Liver (tissue), 9 donors: ENCODE results near the gene FAM219A. TPM values are rescaled to one million over a fixed set of nuclear protein-coding genes. Genes with fewer than 3 reads are reported as not detected.

Source experiments
- DNase-seq: peaks from one replicate; pipeline ENCODE4 v3.0.0-alpha.2; 2017; ENCODE audit warnings: low spot score
- H3K27ac ChIP-seq, 2 donors: one replicate each; pipeline ENCODE4 v1.7.0; 2013; ENCODE audit warnings: inconsistent platforms in 2 of 2, low read length in 2 of 2, control low read depth in 1 of 2, low read depth in 1 of 2, mild to moderate bottlenecking in 1 of 2
- H3K27me3 ChIP-seq, 4 donors: one replicate each; pipeline versions ENCODE4 v1.6.1 to v1.7.0; 2013; ENCODE audit warnings: low read length in 3 of 4, inconsistent platforms in 1 of 4, mild to moderate bottlenecking in 1 of 4, moderate library complexity in 1 of 4; ENCODE audit not compliant: control insufficient read depth in 4 of 4, insufficient read depth in 4 of 4
- H3K36me3 ChIP-seq, 4 donors: one replicate each; pipeline versions ENCODE4 v1.6.1 to v1.7.0; 2013; ENCODE audit warnings: low read length in 3 of 4, mild to moderate bottlenecking in 3 of 4, low read depth in 1 of 4, moderate library complexity in 1 of 4; ENCODE audit not compliant: control insufficient read depth in 4 of 4, insufficient read depth in 3 of 4
- H3K4me1 ChIP-seq, 4 donors: one replicate each; pipeline versions ENCODE4 v1.6.1 to v1.7.0; 2013; ENCODE audit warnings: low read length in 3 of 4, mild to moderate bottlenecking in 3 of 4, moderate library complexity in 1 of 4; ENCODE audit not compliant: control insufficient read depth in 4 of 4, insufficient read depth in 4 of 4
- H3K4me3 ChIP-seq, 3 donors: one replicate each; pipeline versions ENCODE4 v1.6.1 to v1.7.0; 2013; ENCODE audit warnings: low read length in 3 of 3, control low read depth in 1 of 3, low read depth in 1 of 3, mild to moderate bottlenecking in 1 of 3
- H3K9ac ChIP-seq, 2 donors: one replicate each; pipeline ENCODE4 v1.7.0; 2013; ENCODE audit warnings: low read length in 2 of 2, mild to moderate bottlenecking in 2 of 2, moderate library complexity in 2 of 2, control low read depth in 1 of 2, low read depth in 1 of 2
- H3K9me3 ChIP-seq, 4 donors: one replicate each; pipeline versions ENCODE4 v1.6.1 to v1.7.0; 2013; ENCODE audit warnings: low read length in 3 of 4; ENCODE audit not compliant: control insufficient read depth in 4 of 4
- ATF3 ChIP-seq: IDR thresholded peaks from 2 replicates; pipeline ENCODE4 v1.6.1; 2016; ENCODE audit warnings: antibody characterized with exemption
- CTCF ChIP-seq: fragments of 150-350 bp; IDR thresholded peaks from 2 replicates; pipeline ENCODE4 v1.5.1; 2017; ENCODE audit warnings: improper control_type of control experiment, low read depth, low read length; ENCODE audit not compliant: missing input control
- EGR1 ChIP-seq, 2 donors: IDR thresholded peaks; 2 replicates each; pipeline ENCODE4 v1.6.1; 2016 to 2018; ENCODE audit warnings: antibody characterized with exemption in 2 of 2, low read depth in 2 of 2
- FOXA1 ChIP-seq: IDR thresholded peaks from 2 replicates; pipeline ENCODE4 v1.6.1; 2016; ENCODE audit warnings: antibody characterized with exemption
- FOXA2 ChIP-seq: IDR thresholded peaks from 2 replicates; pipeline ENCODE4 v1.6.1; 2016; ENCODE audit warnings: antibody characterized with exemption
- GABPA ChIP-seq, 2 donors: IDR thresholded peaks in 1 of 2; conservative IDR thresholded peaks in 1 of 2; 2 replicates each; pipeline ENCODE4 v1.6.1; 2016; ENCODE audit warnings: antibody characterized with exemption in 2 of 2, mild to moderate bottlenecking in 1 of 2, moderate library complexity in 1 of 2
- HNF4A ChIP-seq, 2 donors: conservative IDR thresholded peaks; 2 replicates each; pipeline ENCODE4 v1.6.1; 2016; ENCODE audit warnings: antibody characterized with exemption in 2 of 2, mild to moderate bottlenecking in 2 of 2
- HNF4G ChIP-seq: IDR thresholded peaks from 2 replicates; pipeline ENCODE4 v1.6.1; 2016; ENCODE audit warnings: antibody characterized with exemption
- JUND ChIP-seq, 2 donors: IDR thresholded peaks; 2 replicates each; pipeline ENCODE4 v1.6.1; 2016; ENCODE audit warnings: antibody characterized with exemption in 2 of 2
- MAX ChIP-seq: IDR thresholded peaks from 2 replicates; pipeline ENCODE4 v1.6.1; 2016; ENCODE audit warnings: antibody characterized with exemption
- NR2F2 ChIP-seq: IDR thresholded peaks from 2 replicates; pipeline ENCODE4 v1.6.1; 2016; ENCODE audit warnings: antibody characterized with exemption
- RAD21 ChIP-seq, 2 donors: IDR thresholded peaks; 2 replicates each; pipeline ENCODE4 v1.6.1; 2016; ENCODE audit warnings: antibody characterized with exemption in 2 of 2, mild to moderate bottlenecking in 2 of 2
- REST ChIP-seq: IDR thresholded peaks from 2 replicates; pipeline ENCODE4 v1.6.1; 2016; ENCODE audit warnings: antibody characterized with exemption, mild to moderate bottlenecking
- RXRA ChIP-seq, 2 donors: IDR thresholded peaks; 2 replicates each; pipeline ENCODE4 v1.6.1; 2017 to 2018; ENCODE audit warnings: antibody characterized with exemption in 2 of 2, mild to moderate bottlenecking in 1 of 2
- SP1 ChIP-seq: IDR thresholded peaks from 2 replicates; pipeline ENCODE4 v1.6.1; 2018; ENCODE audit warnings: antibody characterized with exemption, mild to moderate bottlenecking
- TAF1 ChIP-seq: conservative IDR thresholded peaks from 2 replicates; pipeline ENCODE4 v1.6.1; 2016; ENCODE audit warnings: antibody characterized with exemption, mild to moderate bottlenecking
- YY1 ChIP-seq: IDR thresholded peaks from 2 replicates; pipeline ENCODE4 v1.6.1; 2016; ENCODE audit warnings: antibody characterized with exemption, mild to moderate bottlenecking
- ZBTB33 ChIP-seq: IDR thresholded peaks from 2 replicates; pipeline ENCODE4 v1.6.1; 2016; ENCODE audit warnings: antibody characterized with exemption
- WGBS: extraction: QIAGEN DNeasy Blood & Tissue Kit; methylation state at CpG from one replicate; pipeline ENCODE4 v1.1.7; 2013; 5-methylcytosine and 5-hydroxymethylcytosine counted together
- polyA plus RNA-seq, 2 donors: library from polyadenylated mRNA; stranded (reverse) in 1 of 2; unstranded in 1 of 2; fragments of 200-250 nt in 1 of 2; fragments of >200 nt in 1 of 2; fragmentation: Nextera tagmentation in 1 of 2; extraction: Ambion mirVana in 1 of 2; gene quantifications; one replicate each; pipeline versions ENCODE4 v1.2.1 to v1.2.3, GENCODE V29; 2013 to 2015
- total RNA-seq, 2 donors: library from RNA; depleted of rRNA; stranded (reverse); fragments of >200 nt; gene quantifications; one replicate each; pipeline ENCODE4 v1.2.3, GENCODE V29; 2014
- donor health status: healthy.
- donor health status: healthy.
- donor health status: healthy.
- donor health status: healthy.
- donor health status: healthy.

The FAM219A gene
- total and polyA plus RNA-seq, 4 donors, result 1.6 to 3.6 (median 2.4) TPM

GRCh38 chr9:34370335-34370969, 87.9 kb downstream of the FAM219A start:
- Histone ChIP-seq H3K9ac (no peak overlapping the region), H3K4me1 (peaks cover 9 to 50% (median 38%) of the 10 kb centered on the region in 4 donors), H3K4me3 (no peak overlapping the region), H3K36me3 (peaks cover 3 to 11% (median 7%) of the 10 kb centered on the region in 4 donors), H3K27ac (peak overlapping the region; percentile 22 to 30), H3K27me3 (no peaks in the 10 kb centered on the region), H3K9me3 (no peaks in the 10 kb centered on the region)
- TF ChIP-seq CTCF, result no peak
- TF ChIP-seq YY1, result peak; percentile 35
- peak; percentile 32 to 55 for TF ChIP-seq HNF4A (conservative IDR thresholded peaks at IDR 0.05)
- TF ChIP-seq MAX, result no peak
- TF ChIP-seq REST, result no peak
- TF ChIP-seq SP1, result peak; percentile 45
- peak in 1 of 2 donors; percentile 22 for TF ChIP-seq RAD21 (IDR thresholded peaks at IDR 0.05)
- TF ChIP-seq FOXA2, result no peak
- no peak for TF ChIP-seq ATF3
- no peak for TF ChIP-seq TAF1
- TF ChIP-seq NR2F2, result no peak
- no peak for TF ChIP-seq JUND (IDR thresholded peaks at IDR 0.05)
- peak; percentile 18 for TF ChIP-seq HNF4G
- peak in 1 of 2 donors; percentile 29 for TF ChIP-seq EGR1 (IDR thresholded peaks at IDR 0.05; ENCODE audit: low read depth in 2 of 2)
- no peak for TF ChIP-seq ZBTB33
- no peak for TF ChIP-seq FOXA1
- TF ChIP-seq GABPA (IDR thresholded peaks at IDR 0.05 in 1 of 2, conservative IDR thresholded peaks at IDR 0.05 in 1 of 2), result no peak
- peak; percentile 51 to 60 for TF ChIP-seq RXRA (IDR thresholded peaks at IDR 0.05)
- WGBS, result 70% methylated on average over 23 of the region's 23 CpGs
- DNase-seq, result no peak
